GM23248 (cell line): ENCODE measurements around the gene DENND2A.

Source experiments
- EZH2 ChIP-seq: fragments of 200-600 bp; sonication (generic); IDR thresholded peaks from 2 replicates; pipeline ENCODE4 v1.6.1; 2018; ENCODE audit warnings: antibody characterized with exemption, mild to moderate bottlenecking; ENCODE audit not compliant: insufficient read depth, poor library complexity, severe bottlenecking
- EZH2phosphoT487 ChIP-seq: fragments of 200-600 bp; sonication (generic); IDR thresholded peaks from 2 replicates; pipeline ENCODE4 v1.6.1; 2018; ENCODE audit warnings: antibody characterized with exemption, moderate library complexity, mild to moderate bottlenecking, low read depth; ENCODE audit not compliant: insufficient read depth

- TF ChIP-seq EZH2phosphoT487 (no peak), EZH2 (no peak)
These were observed 36.9 kb upstream of the DENND2A start for GRCh38 chr7:140677496-140677895.
